Esophagus squamous epithelium (tissue), 5 donors: ENCODE results near the gene LRCOL1. TPM values are rescaled to one million over a fixed set of nuclear protein-coding genes. Genes with fewer than 3 reads are reported as not detected.

ENCODE experiments used
- DNase-seq: peaks from one replicate; lab custom pipeline; 2025; lab: John Stamatoyannopoulos, UW
- H3K27ac ChIP-seq, 4 donors: fragments of 200-600 bp; sonication (generic); one replicate each; pipeline ENCODE4 v1.5.1; 2016 to 2019; ENCODE audit warnings: mild to moderate bottlenecking in 1 of 4
- H3K27me3 ChIP-seq, 4 donors: fragments of 200-600 bp; sonication (generic); 1 replicate in 3 of 4; 2 replicates in 1 of 4; pipeline versions ENCODE4 v1.5.1 to v1.6.0; 2017 to 2021; ENCODE audit warnings: antibody characterized with exemption in 1 of 4
- H3K36me3 ChIP-seq, 3 donors: fragments of 200-600 bp; sonication (generic); one replicate each; pipeline ENCODE4 v1.5.1; 2016 to 2019
- H3K4me1 ChIP-seq, 3 donors: fragments of 200-600 bp; sonication (generic); one replicate each; pipeline ENCODE4 v1.5.1; 2017 to 2019
- H3K4me3 ChIP-seq, 4 donors: fragments of 200-600 bp; sonication (generic); 1 replicate in 3 of 4; 2 replicates in 1 of 4; pipeline ENCODE4 v1.5.1; 2016 to 2019; ENCODE audit warnings: mild to moderate bottlenecking in 2 of 4, moderate library complexity in 1 of 4
- H3K9me3 ChIP-seq, 3 donors: fragments of 200-600 bp; sonication (generic); one replicate each; pipeline ENCODE4 v1.5.1; 2016 to 2019
- CTCF ChIP-seq, 6 experiments: fragments of 450-650 bp in 4 of 6; fragments of 200-600 bp in 2 of 6; sonication (generic) in 2 of 6; IDR thresholded peaks; one replicate each; pipeline ENCODE4 v1.5.1; 2016 to 2019; ENCODE audit warnings: antibody characterized with exemption in 6 of 6, mild to moderate bottlenecking in 4 of 6, moderate library complexity in 4 of 6
- POLR2A ChIP-seq, 4 donors: fragments of 450-650 bp; IDR thresholded peaks; one replicate each; pipeline ENCODE4 v1.6.1; 2017; ENCODE audit warnings: antibody characterized with exemption in 4 of 4, mild to moderate bottlenecking in 4 of 4, moderate library complexity in 3 of 4
- WGBS, 2 donors: methylation state at CpG; one replicate each; pipeline ENCODE4 v1.1.5; 2018; 5-methylcytosine and 5-hydroxymethylcytosine counted together
- intact Hi-C: fragments of 100-400 bp; cut with DNase I; formaldehyde crosslinking; loops from one replicate; pipeline ENCODE4 v1.15.0; 2022
- total RNA-seq, 4 donors: library from RNA; depleted of rRNA; stranded (reverse); fragments of >200 nt; gene quantifications; one replicate each; pipeline ENCODE4 v1.1.0, GENCODE V29; 2016
- donor health status: DM: yes; HTN: yes; CAD: no.

Gene LRCOL1
- total RNA-seq, 4 donors from 2014 or later, result 1.5 TPM; not detected in 3

DNA sequence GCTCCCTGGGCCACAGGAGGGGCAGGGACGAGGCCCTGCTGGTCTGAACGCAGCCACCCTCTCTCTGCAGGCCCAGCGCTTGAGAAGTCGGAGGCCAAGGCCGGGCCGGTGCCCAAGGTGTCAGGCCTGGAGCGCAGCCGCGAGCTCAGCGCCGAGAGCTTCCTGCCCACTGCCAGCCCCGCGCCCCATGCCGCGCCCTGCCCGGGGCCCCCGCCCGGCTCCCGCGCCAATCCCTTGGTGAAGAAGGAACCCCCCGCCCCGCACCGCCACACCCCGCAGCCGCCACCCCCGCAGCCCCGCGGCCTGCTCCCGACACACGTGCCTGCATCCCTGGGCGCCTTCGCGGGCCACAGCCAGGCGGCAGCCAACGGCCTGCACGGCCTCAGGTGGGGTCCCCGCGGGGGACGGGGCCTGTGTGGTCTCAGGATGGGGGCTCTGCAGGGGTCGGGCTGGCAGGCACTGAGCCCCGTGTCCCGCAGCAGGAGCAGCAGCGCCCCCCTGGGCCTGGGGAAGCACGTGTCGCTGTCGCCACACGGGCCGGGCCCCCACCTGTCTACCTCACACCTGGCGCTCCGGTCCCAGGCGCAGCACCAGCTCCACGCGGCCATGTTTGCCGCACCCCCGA, 40.4 kb downstream of the LRCOL1 start:
- H3K36me3 ChIP-seq, result peaks cover 3 to 90% (median 4%) of the 10 kb centered on the region in 3 donors
- DNase-seq, result no peak
- H3K4me3 ChIP-seq, result no peak overlapping the region
- no CpG with 5 or more reads among the region's 55 CpGs for WGBS, 2 donors
- H3K27ac ChIP-seq, result no peak overlapping the region
- no peaks in the 10 kb centered on the region for H3K27me3 ChIP-seq
- TF ChIP-seq POLR2A (IDR thresholded peaks at IDR 0.05), result no peak
- TF ChIP-seq CTCF (IDR thresholded peaks at IDR 0.05), result no peak
- H3K4me1 ChIP-seq, result no peaks in the 10 kb centered on the region
- intact Hi-C loops, result no loop called here
- no peaks in the 10 kb centered on the region for H3K9me3 ChIP-seq

GRCh38 chr12:132568826-132569480, 41.4 kb downstream of the LRCOL1 start:
- Histone ChIP-seq H3K27me3 (no peaks in the 10 kb centered on the region), H3K4me1 (no peaks in the 10 kb centered on the region), H3K4me3 (no peak overlapping the region), H3K27ac (no peak overlapping the region), H3K36me3 (peaks cover 3 to 83% (median 4%) of the 10 kb centered on the region in 3 donors), H3K9me3 (no peaks in the 10 kb centered on the region)
- WGBS, 2 donors, result 93 to 94% methylated on average over 3 to 5 of the region's 17 CpGs
- no peak for DNase-seq
- intact Hi-C loops, result no loop called here
- TF ChIP-seq POLR2A (IDR thresholded peaks at IDR 0.05), result no peak
- no peak for TF ChIP-seq CTCF (IDR thresholded peaks at IDR 0.05)

- H3K9me3 ChIP-seq, result no peaks in the 10 kb centered on the region
- no peak overlapping the region for H3K4me3 ChIP-seq
- 80 to 97% methylated on average over 2 to 6 of the region's 16 CpGs for WGBS, 2 donors
- peaks cover 3 to 76% (median 4%) of the 10 kb centered on the region in 3 donors for H3K36me3 ChIP-seq
- no peak for DNase-seq
- H3K4me1 ChIP-seq, result no peaks in the 10 kb centered on the region
- TF ChIP-seq POLR2A (IDR thresholded peaks at IDR 0.05) (no peak), CTCF (IDR thresholded peaks at IDR 0.05) (no peak)
- no peak overlapping the region for H3K27ac ChIP-seq
- intact Hi-C loops, result no loop called here
- no peaks in the 10 kb centered on the region for H3K27me3 ChIP-seq
These were observed 42.1 kb downstream of the LRCOL1 start for GRCh38 chr12:132568301-132568700.

DNA sequence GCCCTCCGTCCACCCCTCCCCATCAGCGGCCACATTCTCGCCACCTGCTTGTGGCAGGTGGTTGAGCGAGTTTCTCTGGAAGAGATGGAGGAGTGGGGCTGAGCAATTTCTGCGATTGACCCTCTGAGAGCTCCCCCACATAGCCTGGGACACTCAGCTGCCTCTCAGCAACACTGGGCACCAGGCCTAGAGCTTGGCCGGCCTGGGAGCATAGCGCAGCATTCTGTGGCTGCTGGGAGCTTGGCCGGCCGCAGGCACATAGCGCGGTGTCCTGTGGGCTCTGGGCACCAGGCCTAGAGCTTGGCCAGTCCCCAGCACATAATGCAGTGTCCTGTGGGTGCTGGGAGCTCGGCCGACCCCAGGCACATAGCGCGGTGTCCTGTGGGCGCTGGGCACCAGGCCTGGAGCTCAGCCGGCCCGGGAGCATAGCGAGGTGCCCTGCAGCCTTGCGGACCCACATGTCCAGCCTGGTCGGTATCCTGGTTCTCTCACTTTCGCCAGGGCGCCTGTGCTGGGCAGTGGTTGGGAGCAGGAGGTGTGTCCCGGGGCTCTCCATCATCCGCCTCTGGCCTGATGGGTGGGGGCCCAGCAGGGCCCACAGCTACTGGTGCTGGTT, 43.8 kb downstream of the LRCOL1 start:
- peaks cover 0 to 1% (median 0%) of the 10 kb centered on the region in 3 donors for H3K4me1 ChIP-seq
- no peaks in the 10 kb centered on the region for H3K27me3 ChIP-seq
- no peak for TF ChIP-seq CTCF (IDR thresholded peaks at IDR 0.05)
- DNase-seq, result no peak
- 84 to 93% methylated on average over 4 to 10 of the region's 25 CpGs for WGBS, 2 donors
- intact Hi-C loops, result no loop called here
- no peaks in the 10 kb centered on the region for H3K9me3 ChIP-seq
- no peak overlapping the region for H3K27ac ChIP-seq
- H3K36me3 ChIP-seq, result peaks cover 3 to 60% (median 4%) of the 10 kb centered on the region in 3 donors
- H3K4me3 ChIP-seq, result no peak overlapping the region

DNA sequence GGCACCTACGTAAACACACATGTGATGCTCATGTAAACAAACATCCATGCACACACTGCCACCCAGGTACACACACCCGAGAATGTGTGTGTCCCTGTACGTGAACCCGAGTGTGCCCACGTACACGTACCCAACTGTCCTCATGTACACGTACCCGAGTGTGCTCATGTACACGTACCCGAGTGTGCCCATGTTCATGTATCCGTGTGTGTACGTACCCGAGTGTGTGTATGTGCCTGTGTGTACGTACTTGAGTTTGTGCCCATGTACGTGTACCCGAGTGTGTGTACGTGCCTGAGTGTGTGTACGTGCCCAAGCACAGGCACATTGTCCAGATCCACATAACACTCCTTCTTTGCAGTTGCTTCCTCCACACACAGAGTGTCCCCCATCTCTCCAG, 45.0 kb downstream of the LRCOL1 start:
- Histone ChIP-seq H3K4me3 (no peak overlapping the region), H3K27me3 (no peaks in the 10 kb centered on the region), H3K27ac (no peak overlapping the region), H3K36me3 (peaks cover 0 to 47% (median under 1%) of the 10 kb centered on the region in 3 donors), H3K9me3 (no peaks in the 10 kb centered on the region), H3K4me1 (peaks cover 8 to 14% (median 9%) of the 10 kb centered on the region in 3 donors)
- TF ChIP-seq POLR2A (IDR thresholded peaks at IDR 0.05), result no peak
- no peak for TF ChIP-seq CTCF (IDR thresholded peaks at IDR 0.05)
- WGBS, 2 donors, result 94 to 97% methylated on average over 18 of the region's 18 CpGs
- DNase-seq, result no peak
- intact Hi-C loops, result no loop called here
